IMR-90 (cell line): ENCODE data around the gene RAMP3. TPM values are rescaled to one million over a fixed set of nuclear protein-coding genes. Genes with fewer than 3 reads are reported as not detected.

Experiments used
- ATAC-seq: fragments of 200-7000 bp; cut with Tn5 transposase; 2 replicates; pipeline ENCODE4 v1.9.1; 2020; ENCODE audit warnings: low read depth, mild to moderate bottlenecking, moderate library complexity
- BruUV-seq: library from RNA; stranded (reverse); fragments of 400-500 nt; replicated peaks from 2 replicates; lab custom pipeline; 2021; lab: Mats Ljungman, UMichigan
- CTCF ChIA-PET: fragments of 300-600 bp; formaldehyde crosslinking; extraction: SDS; loops from one replicate; lab custom pipeline; 2021; ENCODE audit warnings: antibody characterized with exemption; lab: Yijun Ruan, JAX
- POLR2A ChIA-PET: fragments of 300-600 bp; sonication (Branson Sonifier 250); formaldehyde crosslinking; loops from one replicate; lab custom pipeline; 2022; ENCODE audit warnings: antibody characterized with exemption; ENCODE audit not compliant: unreplicated experiment; lab: Charles Lee
- DNase-seq: peaks from one replicate; pipeline ENCODE4 v3.0.0; 2013
- H2AFZ ChIP-seq: replicated peaks from 2 replicates; pipeline ENCODE3; 2013; ENCODE audit warnings: low read length, mild to moderate bottlenecking; ENCODE audit not compliant: poor library complexity
- H2AK5ac ChIP-seq: 2 replicates; pipeline ENCODE4 v1.6.1; 2013; ENCODE audit warnings: low read depth, low read length, inconsistent platforms
- H2AK9ac ChIP-seq: replicated peaks from 2 replicates; pipeline ENCODE3; 2013; ENCODE audit warnings: mild to moderate bottlenecking, low read depth, low read length, moderate library complexity; ENCODE audit not compliant: poor library complexity
- H2BK120ac ChIP-seq: 2 replicates; pipeline ENCODE4 v1.6.1; 2013; ENCODE audit warnings: low read depth, low read length, inconsistent platforms
- H2BK15ac ChIP-seq: 3 replicates; pipeline ENCODE4 v1.6.1; 2013; ENCODE audit warnings: low read depth, low read length, inconsistent platforms
- H2BK20ac ChIP-seq: 2 replicates; pipeline ENCODE4 v1.6.1; 2013; ENCODE audit warnings: low read depth, mild to moderate bottlenecking, inconsistent platforms, low read length, moderate library complexity
- H2BK5ac ChIP-seq: 2 replicates; pipeline ENCODE4 v1.6.1; 2013; ENCODE audit warnings: mild to moderate bottlenecking, low read depth, low read length, inconsistent platforms; ENCODE audit not compliant: poor library complexity, severe bottlenecking
- H3K14ac ChIP-seq: replicated peaks from 2 replicates; pipeline ENCODE4 v1.6.1; 2013; ENCODE audit warnings: low read depth, low read length, inconsistent platforms
- H3K18ac ChIP-seq: 2 replicates; pipeline ENCODE4 v1.6.1; 2013; ENCODE audit warnings: low read depth, low read length, control low read depth
- H3K23ac ChIP-seq: 2 replicates; pipeline ENCODE4 v1.6.1; 2013; ENCODE audit warnings: low read depth, low read length, inconsistent platforms
- H3K27ac ChIP-seq: 2 replicates; pipeline ENCODE4 v1.5.1; 2013; ENCODE audit warnings: mild to moderate bottlenecking, control low read depth, low read length; ENCODE audit not compliant: insufficient read depth
- H3K27me3 ChIP-seq: 2 replicates; pipeline ENCODE4 v1.6.1; 2013; ENCODE audit warnings: low read length; ENCODE audit not compliant: control insufficient read depth, insufficient read depth
- H3K36me3 ChIP-seq: 2 replicates; pipeline ENCODE4 v1.6.1; 2013; ENCODE audit warnings: low read length, mixed read lengths; ENCODE audit not compliant: control insufficient read depth, insufficient read depth
- H3K4ac ChIP-seq: 2 replicates; pipeline ENCODE4 v1.6.1; 2013; ENCODE audit warnings: low read depth, low read length, inconsistent platforms
- H3K4me1 ChIP-seq: 2 replicates; pipeline ENCODE4 v1.6.1; 2013; ENCODE audit warnings: low read length, mixed read lengths; ENCODE audit not compliant: control insufficient read depth, insufficient read depth
- H3K4me2 ChIP-seq: 2 replicates; pipeline ENCODE4 v1.6.1; 2013; ENCODE audit warnings: low read depth, mild to moderate bottlenecking, control low read depth, low read length, moderate library complexity
- H3K4me3 ChIP-seq: 2 replicates; pipeline ENCODE4 v1.5.1; 2013; ENCODE audit warnings: low read depth, mild to moderate bottlenecking, control low read depth, low read length, moderate library complexity; ENCODE audit not compliant: insufficient read depth
- H3K56ac ChIP-seq: 2 replicates; pipeline ENCODE4 v1.6.1; 2013; ENCODE audit warnings: low read length, inconsistent platforms; ENCODE audit not compliant: insufficient read depth; ENCODE audit errors: extremely low read depth
- H3K79me1 ChIP-seq, 2 experiments: 2 replicates each; pipeline ENCODE4 v1.6.1; 2013; ENCODE audit warnings: low read length in 2 of 2, inconsistent platforms in 1 of 2, low read depth in 1 of 2
- H3K9ac ChIP-seq: 2 replicates; pipeline ENCODE4 v1.6.1; 2013; ENCODE audit warnings: low read depth, low read length, control low read depth
- H3K9me1 ChIP-seq: 2 replicates; pipeline ENCODE4 v1.6.1; 2013; ENCODE audit warnings: low read length, inconsistent platforms; ENCODE audit not compliant: insufficient read depth
- H3K9me3 ChIP-seq: 2 replicates; pipeline ENCODE4 v1.6.1; 2013; ENCODE audit warnings: low read length; ENCODE audit not compliant: control insufficient read depth, insufficient read depth
- H4K20me1 ChIP-seq: 2 replicates; pipeline ENCODE4 v1.6.1; 2013; ENCODE audit warnings: low read length, inconsistent platforms; ENCODE audit not compliant: insufficient read depth
- H4K5ac ChIP-seq: 2 replicates; pipeline ENCODE4 v1.6.1; 2013; ENCODE audit warnings: mild to moderate bottlenecking, low read depth, low read length, control low read depth
- H4K8ac ChIP-seq, 2 experiments: 2 replicates each; pipeline ENCODE4 v1.6.1; 2013; ENCODE audit warnings: low read depth in 2 of 2, low read length in 2 of 2, control low read depth in 1 of 2, inconsistent platforms in 1 of 2
- H4K91ac ChIP-seq: 2 replicates; pipeline ENCODE4 v1.6.1; 2013; ENCODE audit warnings: low read depth, low read length, inconsistent platforms; ENCODE audit not compliant: insufficient read depth
- CHD1 ChIP-seq: IDR thresholded peaks from 2 replicates; pipeline ENCODE4 v1.6.1; 2012; ENCODE audit warnings: low read depth, low read length, improper control_type of control experiment
- CTCF ChIP-seq: conservative IDR thresholded peaks from 2 replicates; pipeline ENCODE4 v1.5.1; 2012; ENCODE audit warnings: mild to moderate bottlenecking, low read depth, low read length, improper control_type of control experiment
- FOS ChIP-seq: fragments of 150-350 bp; IDR thresholded peaks from 2 replicates; pipeline ENCODE4 v1.6.1; 2016; ENCODE audit warnings: low read depth, low read length
- MAZ ChIP-seq: IDR thresholded peaks from 2 replicates; pipeline ENCODE4 v1.6.1; 2012; ENCODE audit warnings: low read depth, mild to moderate bottlenecking, low read length, improper control_type of control experiment, moderate library complexity, borderline replicate concordance
- NFE2L2 ChIP-seq: fragments of 150-350 bp; IDR thresholded peaks from 2 replicates; pipeline ENCODE4 v1.6.1; 2016; ENCODE audit warnings: low read depth, mild to moderate bottlenecking, low read length
- USF2 ChIP-seq: fragments of 150-350 bp; IDR thresholded peaks from 2 replicates; pipeline ENCODE4 v1.6.1; 2017; ENCODE audit warnings: mild to moderate bottlenecking, antibody characterized with exemption, low read length, low read depth
- WGBS, 2 experiments: methylation state at CpG; one replicate each; pipeline versions ENCODE4 v1.1.5 to v1.1.7; 2013; ENCODE audit warnings: missing lambda C conversion rate in 2 of 2; ENCODE audit not compliant: insufficient read length in 1 of 2; ENCODE audit errors: extremely low coverage in 2 of 2; 5-methylcytosine and 5-hydroxymethylcytosine counted together
- dilution Hi-C: fragments of 300-500 bp; cut with HindIII; formaldehyde crosslinking; loops from one replicate; pipeline ENCODE4 v1.14.3; 2018; ENCODE audit warnings: low sequenced_read_pairs; ENCODE audit not compliant: unreplicated experiment
- in situ Hi-C: fragments of 300-500 bp; cut with MboI; formaldehyde crosslinking; loops from 3 replicates; pipeline ENCODE4 v1.14.3; 2019; ENCODE audit warnings: low sequenced_read_pairs, inconsistent platforms, mixed read lengths
- intact Hi-C: fragments of 100-400 bp; cut with micrococcal nuclease; formaldehyde crosslinking; loops from 2 replicates; pipeline ENCODE4 v1.10.0; 2022
- polyA plus RNA-seq, 3 experiments: library from polyadenylated mRNA; depleted of rRNA; stranded (reverse); fragments of >200 nt; gene quantifications; 2 replicates each; pipeline ENCODE4 v1.2.3, GENCODE V29; 2012; ENCODE audit warnings: low replicate concordance in 1 of 3
- total RNA-seq: library from RNA; depleted of rRNA; stranded (reverse); fragments of >200 nt; gene quantifications from 2 replicates; pipeline ENCODE4 v1.2.3, GENCODE V29; 2012

Gene RAMP3
- total and polyA plus RNA-seq, 2 of the 4 experiments (the other 2 are of a cell fraction) = not detected

DNA sequence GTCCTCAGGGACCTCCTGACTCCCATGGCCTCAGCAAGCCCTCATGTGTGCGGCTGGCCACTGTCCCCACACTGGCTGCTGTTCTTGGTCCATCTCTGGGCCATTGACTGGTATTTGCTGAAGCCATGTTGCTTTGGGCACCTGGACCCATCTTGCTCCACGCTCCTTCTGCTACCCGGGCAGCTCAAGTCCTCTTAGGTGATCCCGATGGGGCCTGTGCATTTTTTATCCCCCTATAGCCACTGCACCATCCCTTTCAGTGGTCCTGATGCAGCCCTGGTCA, 16.7 kb downstream of the RAMP3 start:
- H3K9me1 ChIP-seq = no peaks in the 10 kb centered on the region; the same call in 1 of the 2 replicates
- dilution Hi-C loops = no loop called here

More for the DNA sequence above, 16.7 kb downstream of the RAMP3 start:
- intact Hi-C loops = no loop called here
- Histone ChIP-seq H3K36me3 (no peaks in the 10 kb centered on the region), H3K79me1 (no peaks in the 10 kb centered on the region), H2AK9ac (no peak overlapping the region), H2AK5ac (no peak overlapping the region), H3K4me3 (no peak overlapping the region), H3K56ac (no peak overlapping the region), H3K4me1 (no peaks in the 10 kb centered on the region), H3K23ac (no peak overlapping the region), H3K4ac (no peak overlapping the region), H3K18ac (no peak overlapping the region), H4K5ac (no peak overlapping the region), H2BK15ac (no peak overlapping the region), H3K27me3 (peaks cover 24% of the 10 kb centered on the region), H2BK5ac (no peak overlapping the region), H3K4me2 (no peak overlapping the region), H2BK120ac (no peak overlapping the region), H3K9ac (no peak overlapping the region), H4K20me1 (no peaks in the 10 kb centered on the region), H3K27ac (no peak overlapping the region), H3K14ac (no peak overlapping the region), H2BK20ac (no peak overlapping the region), H3K9me3 (no peaks in the 10 kb centered on the region), H4K91ac (no peak overlapping the region), H4K8ac (no peak overlapping the region), H2AFZ (no peak overlapping the region)
- TF ChIP-seq CHD1 (no peak), FOS (no peak), MAZ (no peak), CTCF (no peak), USF2 (no peak), NFE2L2 (no peak)
- DNase-seq = no peak
- BruUV-seq = no TSS peak
- WGBS, 2 experiments = 50% methylated on average over 1 of the region's 4 CpGs; no CpG with 5 or more reads in 1 of the 2 experiments
- in situ Hi-C loops = no loop called here
- no peak for ATAC-seq
- POLR2A ChIA-PET = no interaction called here
- CTCF ChIA-PET = no interaction called here
